HK-2 (cell line): ENCODE data around the gene AP4M1.
"Not testable (repeated sequence)": the region's sequence is repeated elsewhere in the genome, so short reads cannot be mapped to it uniquely, and the experiment has no call there.

Experiments used
- DNase-seq: peaks from one replicate; pipeline ENCODE4 v3.0.0-alpha.2; 2018; ENCODE audit not compliant: unreplicated experiment

The AP4M1 gene

GRCh38 chr7:100107890-100108289, 6.4 kb downstream of the AP4M1 start:
- no peak for DNase-seq

DNA sequence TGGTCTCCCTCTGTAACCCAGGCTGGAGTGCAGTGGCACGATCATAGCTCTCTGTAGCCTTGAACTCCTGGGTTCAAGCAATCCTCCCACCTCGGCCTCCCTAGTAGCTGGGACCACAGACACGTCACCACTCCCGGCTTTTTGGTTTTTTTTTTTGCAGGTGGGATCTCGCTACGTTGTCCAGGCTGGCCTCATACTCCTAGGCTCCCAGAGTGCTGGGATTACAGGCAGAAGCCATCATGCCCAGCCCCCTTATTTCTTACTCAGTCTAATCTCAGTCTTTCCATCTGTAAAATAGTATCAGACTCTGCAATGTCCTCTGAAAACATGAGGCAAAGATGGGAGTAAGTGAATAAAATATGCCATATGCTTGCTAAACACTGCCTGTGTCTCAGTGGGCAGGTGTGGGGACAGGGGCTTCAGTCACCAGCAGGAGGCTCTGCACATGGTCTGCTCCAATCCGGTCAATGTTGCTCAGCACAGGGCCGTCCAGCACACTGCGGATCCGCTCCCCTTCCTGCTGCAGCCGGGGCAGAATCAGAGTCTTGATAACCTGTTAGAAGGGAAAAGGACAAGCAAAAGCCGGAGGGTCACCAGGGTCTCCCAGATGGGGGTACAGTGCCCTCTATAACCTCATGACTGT, 8.2 kb downstream of the AP4M1 start:
- DNase-seq = no peak

DNA sequence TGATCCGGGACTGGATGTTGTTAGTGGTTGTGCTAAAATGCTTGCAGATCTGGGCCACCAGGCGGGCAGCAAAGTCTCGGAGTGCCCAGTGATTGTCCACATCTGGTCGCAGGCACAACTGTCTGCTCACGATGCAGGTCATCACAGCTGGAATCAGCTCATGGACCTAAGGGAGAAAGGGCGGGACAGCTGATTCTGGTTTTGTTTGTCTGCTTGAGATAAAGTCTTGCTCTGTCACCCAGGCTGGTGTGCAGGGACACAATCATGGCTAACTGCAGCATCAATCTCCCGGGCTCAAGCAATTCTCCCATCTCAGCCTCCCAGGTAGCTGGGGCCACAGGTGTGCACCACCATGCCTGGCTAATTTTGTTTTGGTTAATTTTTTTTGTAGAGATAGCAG, 9.7 kb downstream of the AP4M1 start:
- no peak for DNase-seq

GRCh38 chr7:100111914-100112313, 10.5 kb downstream of the AP4M1 start:
- DNase-seq = no peak

GRCh38 chr7:100115026-100115425, 13.6 kb downstream of the AP4M1 start:
- DNase-seq = no peak

GRCh38 chr7:100118388-100119071, 17.1 kb downstream of the AP4M1 start:
- DNase-seq = no peak

DNA sequence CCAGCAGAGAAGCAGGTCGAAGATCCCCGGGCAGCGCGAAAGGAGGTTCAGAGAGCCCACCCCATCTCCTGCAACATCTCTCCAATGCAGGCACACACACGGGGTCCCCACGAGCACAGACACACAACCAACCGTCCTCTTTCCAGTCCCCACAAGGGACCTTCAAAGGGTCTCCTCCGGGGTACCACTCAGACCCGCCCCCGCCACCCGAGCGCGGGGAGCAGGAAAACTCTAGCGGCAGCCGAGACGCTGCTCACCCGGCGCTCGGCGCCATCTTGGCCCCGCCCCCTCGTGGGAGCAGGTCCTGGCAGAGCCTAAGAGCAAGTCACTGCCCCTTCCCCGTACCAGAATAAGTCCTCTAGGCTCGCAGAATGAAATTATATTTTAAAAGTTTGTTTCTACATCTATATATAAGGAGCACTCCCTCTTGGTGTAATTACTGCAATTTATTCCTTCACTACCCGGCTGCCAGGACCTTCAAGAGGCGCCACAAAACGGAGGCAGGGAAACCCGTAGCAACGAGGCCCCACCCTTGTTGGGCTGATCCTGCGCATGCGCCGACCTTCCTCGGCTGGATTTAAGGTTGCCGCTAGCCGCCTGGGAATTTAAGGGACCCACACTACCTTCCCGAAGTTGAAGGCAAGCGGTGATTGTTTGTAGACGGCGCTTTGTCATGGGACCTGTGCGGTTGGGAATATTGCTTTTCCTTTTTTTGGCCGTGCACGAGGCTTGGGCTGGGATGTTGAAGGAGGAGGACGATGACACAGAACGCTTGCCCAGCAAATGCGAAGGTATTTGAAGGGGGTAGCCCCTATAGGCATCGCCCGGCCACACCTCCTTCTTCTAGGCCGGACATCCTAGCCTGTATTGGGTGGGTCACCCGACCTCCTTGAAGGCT, 17.9 kb downstream of the AP4M1 start, which contains the start of the genes CNPY4 and TAF6:
Gene CNPY4, plus strand, starts transcription at position 563 of the 898 bp plus-strand sequence. Its CDS starts 111 bp downstream, at position 674.
Gene TAF6, minus strand, starts transcription at position 287 of the 898 bp plus-strand sequence. CDS start 5,149 bp downstream, outside the sequence.
- DNase-seq = peak; percentile 94

DNA sequence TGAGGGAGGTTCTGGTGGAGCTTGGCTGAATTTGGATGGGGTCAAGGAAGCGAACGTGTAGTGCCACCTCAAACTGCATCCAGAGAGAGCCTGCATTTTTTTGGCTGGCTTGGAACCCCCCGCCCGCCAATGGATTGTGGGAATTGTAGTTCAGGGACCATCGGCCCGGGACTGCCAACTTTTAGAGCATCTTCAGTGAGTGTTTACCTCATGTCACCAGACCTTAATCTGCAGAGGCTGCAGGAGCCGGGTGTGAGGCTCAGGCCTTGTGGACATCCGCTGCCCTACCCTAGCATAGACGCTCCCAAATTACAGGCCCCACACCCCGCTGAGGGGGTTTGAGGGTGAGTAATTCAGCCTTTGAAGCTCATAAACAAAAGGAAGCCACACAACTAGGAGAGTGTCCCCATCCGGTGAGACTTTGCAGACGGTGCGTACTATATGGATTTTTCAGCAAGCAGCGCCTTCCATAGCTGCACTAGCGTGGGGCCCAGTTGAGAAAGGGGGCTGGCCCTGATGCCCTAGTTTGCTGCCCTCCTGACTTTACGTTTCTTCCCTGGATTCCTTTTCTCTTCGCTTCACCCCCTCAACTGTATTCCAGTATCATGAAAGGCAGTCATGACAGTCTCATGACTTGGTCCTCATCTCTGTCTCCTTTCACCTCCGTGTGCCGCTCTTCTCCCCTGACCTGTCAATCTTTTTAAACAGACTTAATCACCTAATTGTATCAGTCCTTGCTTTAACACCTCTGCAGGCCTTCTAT, 18.7 kb downstream of the AP4M1 start:
- DNase-seq = peak; percentile 66

DNA sequence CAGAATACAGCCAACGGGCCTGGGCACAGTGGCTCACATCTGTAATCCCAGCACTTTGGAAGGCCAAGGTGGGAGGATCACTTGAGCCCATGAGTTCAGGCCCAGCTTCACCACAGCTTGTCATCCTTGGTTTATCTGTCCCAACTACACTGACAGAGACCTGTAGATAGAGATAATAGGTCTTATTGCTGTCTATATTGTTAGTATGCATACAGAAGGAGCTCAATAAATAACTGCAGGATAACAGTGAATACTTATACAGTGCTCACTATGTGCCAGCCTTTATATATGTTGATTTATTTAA, 19.2 kb downstream of the AP4M1 start:
- DNase-seq = no peak

- no peak for DNase-seq
Measured at GRCh38 chr7:100122067-100122466, 20.6 kb downstream of the AP4M1 start.

DNA sequence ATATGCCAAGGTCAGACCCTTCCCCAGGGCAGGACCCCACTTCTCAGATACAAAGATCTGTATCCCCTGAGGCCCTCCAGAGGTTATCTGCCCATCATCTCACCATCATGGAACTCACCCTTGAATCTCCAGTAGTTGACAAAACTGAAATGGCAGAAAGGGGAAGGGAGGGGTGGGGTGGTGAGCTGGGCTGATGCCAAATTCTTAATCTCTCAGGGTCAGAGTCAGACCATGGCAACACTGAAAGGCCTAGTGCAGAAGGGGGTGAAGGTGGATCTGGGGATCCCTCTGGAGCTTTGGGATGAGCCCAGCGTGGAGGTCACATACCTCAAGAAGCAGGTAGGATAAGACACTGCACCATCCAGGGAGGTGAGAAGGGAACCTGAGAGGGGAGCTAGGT, 21.1 kb downstream of the AP4M1 start:
- no peak for DNase-seq

DNA sequence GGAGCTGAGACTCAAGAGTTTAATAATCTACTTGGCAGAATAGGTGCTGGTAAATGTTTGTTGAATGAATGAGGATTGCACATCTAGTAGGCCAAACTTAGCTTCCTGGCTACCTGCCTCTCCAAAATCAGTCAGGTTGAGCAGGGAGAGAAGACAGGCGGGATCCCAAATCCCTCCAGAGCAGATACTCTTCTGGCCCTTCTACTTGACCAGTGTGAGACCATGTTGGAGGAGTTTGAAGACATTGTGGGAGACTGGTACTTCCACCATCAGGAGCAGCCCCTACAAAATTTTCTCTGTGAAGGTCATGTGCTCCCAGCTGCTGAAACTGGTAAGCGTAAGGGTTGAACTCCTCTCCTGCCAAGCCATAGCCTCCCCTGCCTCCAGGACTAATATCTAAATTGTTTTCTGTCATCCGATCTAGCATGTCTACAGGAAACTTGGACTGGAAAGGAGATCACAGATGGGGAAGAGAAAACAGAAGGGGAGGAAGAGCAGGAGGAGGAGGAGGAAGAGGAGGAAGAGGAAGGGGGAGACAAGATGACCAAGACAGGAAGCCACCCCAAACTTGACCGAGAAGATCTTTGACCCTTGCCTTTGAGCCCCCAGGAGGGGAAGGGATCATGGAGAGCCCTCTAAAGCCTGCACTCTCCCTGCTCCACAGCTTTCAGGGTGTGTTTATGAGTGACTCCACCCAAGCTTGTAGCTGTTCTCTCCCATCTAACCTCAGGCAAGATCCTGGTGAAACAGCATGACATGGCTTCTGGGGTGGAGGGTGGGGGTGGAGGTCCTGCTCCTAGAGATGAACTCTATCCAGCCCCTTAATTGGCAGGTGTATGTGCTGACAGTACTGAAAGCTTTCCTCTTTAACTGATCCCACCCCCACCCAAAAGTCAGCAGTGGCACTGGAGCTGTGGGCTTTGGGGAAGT, 23.1 kb downstream of the AP4M1 start:
- no peak for DNase-seq

- DNase-seq = no peak
Measured at GRCh38 chr7:100126239-100126930, 24.9 kb downstream of the AP4M1 start.

GRCh38 chr7:100126931-100127865, 25.8 kb downstream of the AP4M1 start, which contains the start of gene MBLAC1:
TSS of gene MBLAC1 (plus strand) at chr7:100126967. CDS start at chr7:100127396, 429 bp downstream.
- DNase-seq = peak; percentile 89

GRCh38 chr7:100127866-100128636, 26.6 kb downstream of the AP4M1 start:
- DNase-seq = no peak

DNA sequence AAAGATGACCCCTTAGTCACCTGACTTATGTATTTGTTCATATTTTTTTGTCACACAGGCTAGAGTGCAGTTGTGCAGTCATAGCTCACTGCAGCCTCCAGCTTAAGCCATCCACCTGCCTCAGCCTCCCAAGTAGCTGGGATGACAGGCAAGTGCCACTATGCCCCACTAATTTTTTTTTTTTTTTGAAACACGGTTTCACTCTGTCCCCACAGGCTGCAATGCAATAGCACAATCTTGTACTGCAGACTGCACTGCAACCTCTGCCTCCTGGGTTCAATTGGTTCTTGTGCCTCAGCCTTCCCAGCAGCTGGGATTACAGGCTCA, 27.2 kb downstream of the AP4M1 start:
- DNase-seq = no peak

- not testable (repeated sequence) for DNase-seq
Measured at GRCh38 chr7:100130220-100130607, 28.8 kb downstream of the AP4M1 start.
